Astrocyte (in vitro differentiated cells and primary cell): ENCODE measurements around the gene CARD19. TPM values are rescaled to one million over a fixed set of nuclear protein-coding genes. Genes with fewer than 3 reads are reported as not detected.

Source experiments
- DNase-seq: peaks from one replicate; pipeline ENCODE4 v3.0.0-alpha.2; 2010; ENCODE audit warnings: low read depth
- FAIRE-seq: peaks from 2 replicates; lab custom pipeline; 2011; peaks lifted over from hg19 to GRCh38; lab: Jason Lieb, UNC
- H2AFZ ChIP-seq: 2 replicates; pipeline ENCODE4 v1.6.0; 2012; ENCODE audit warnings: low read depth, low read length, inconsistent platforms
- H3K27ac ChIP-seq: 2 replicates; pipeline ENCODE4 v1.5.1; 2011; ENCODE audit warnings: low read depth, low read length, inconsistent platforms
- H3K27me3 ChIP-seq: 2 replicates; pipeline ENCODE4 v1.6.0; 2011; ENCODE audit warnings: low read length, inconsistent platforms; ENCODE audit not compliant: insufficient read depth
- H3K36me3 ChIP-seq: 2 replicates; pipeline ENCODE4 v1.5.1; 2011; ENCODE audit warnings: low read length, inconsistent platforms; ENCODE audit not compliant: insufficient read depth
- H3K4me1 ChIP-seq: 2 replicates; pipeline ENCODE4 v1.5.1; 2011; ENCODE audit warnings: low read length, inconsistent platforms; ENCODE audit not compliant: insufficient read depth
- H3K4me2 ChIP-seq: 2 replicates; pipeline ENCODE4 v1.6.0; 2012; ENCODE audit warnings: low read length, inconsistent platforms
- H3K4me3 ChIP-seq: 2 replicates; pipeline ENCODE4 v1.5.1; 2011; ENCODE audit warnings: low read depth, mild to moderate bottlenecking, low read length, inconsistent platforms; ENCODE audit not compliant: insufficient read depth
- H3K79me2 ChIP-seq: 2 replicates; pipeline ENCODE4 v1.6.0; 2012; ENCODE audit warnings: mild to moderate bottlenecking, low read length, inconsistent platforms; ENCODE audit not compliant: insufficient read depth
- H3K9ac ChIP-seq: 2 replicates; pipeline ENCODE4 v1.6.0; 2012; ENCODE audit warnings: mild to moderate bottlenecking, low read length, inconsistent platforms
- H3K9me3 ChIP-seq: 2 replicates; pipeline ENCODE4 v1.5.1; 2012; ENCODE audit warnings: low read depth, mild to moderate bottlenecking, low read length, inconsistent platforms; ENCODE audit not compliant: insufficient read depth
- H4K20me1 ChIP-seq: 2 replicates; pipeline ENCODE4 v1.6.0; 2012; ENCODE audit warnings: low read length, inconsistent platforms; ENCODE audit not compliant: insufficient read depth
- H3K27ac Mint-ChIP-seq: one replicate; pipeline ENCODE4 v1.8.0; 2021; ENCODE audit warnings: mild to moderate bottlenecking, mixed read lengths; ENCODE audit not compliant: unreplicated experiment
- H3K27me3 Mint-ChIP-seq: one replicate; pipeline ENCODE4 v1.8.0; 2021; ENCODE audit warnings: low read depth, mixed read lengths; ENCODE audit not compliant: unreplicated experiment
- H3K36me3 Mint-ChIP-seq: one replicate; pipeline ENCODE4 v1.8.0; 2021; ENCODE audit warnings: low read depth, mixed read lengths; ENCODE audit not compliant: unreplicated experiment
- H3K4me1 Mint-ChIP-seq: one replicate; pipeline ENCODE4 v1.8.0; 2021; ENCODE audit warnings: low read depth, mixed read lengths; ENCODE audit not compliant: unreplicated experiment
- H3K4me3 Mint-ChIP-seq: one replicate; pipeline ENCODE4 v1.8.0; 2021; ENCODE audit warnings: mild to moderate bottlenecking, moderate library complexity, mixed read lengths; ENCODE audit not compliant: unreplicated experiment
- H3K9me3 Mint-ChIP-seq: one replicate; pipeline ENCODE4 v1.8.0; 2021; ENCODE audit warnings: mild to moderate bottlenecking, mixed read lengths; ENCODE audit not compliant: unreplicated experiment
- EZH2 ChIP-seq: IDR thresholded peaks from 2 replicates; pipeline ENCODE4 v1.6.1; 2012; ENCODE audit warnings: mild to moderate bottlenecking, low read length, inconsistent platforms; ENCODE audit not compliant: insufficient read depth
- total RNA-seq: library from RNA; stranded (reverse); gene quantifications from 2 replicates; pipeline ENCODE4 v1.2.1, GENCODE V29; 2021
- TF ChIP-seq, protein P1 (sequence below): IDR thresholded peaks from 2 replicates; pipeline ENCODE4 v1.5.1; 2011; ENCODE audit warnings: low read depth, mild to moderate bottlenecking, inconsistent platforms, low read length, moderate library complexity; ENCODE audit not compliant: insufficient read depth

The CARD19 gene
- total RNA-seq, 1 donor from 2014 or later = 36.3 TPM

DNA sequence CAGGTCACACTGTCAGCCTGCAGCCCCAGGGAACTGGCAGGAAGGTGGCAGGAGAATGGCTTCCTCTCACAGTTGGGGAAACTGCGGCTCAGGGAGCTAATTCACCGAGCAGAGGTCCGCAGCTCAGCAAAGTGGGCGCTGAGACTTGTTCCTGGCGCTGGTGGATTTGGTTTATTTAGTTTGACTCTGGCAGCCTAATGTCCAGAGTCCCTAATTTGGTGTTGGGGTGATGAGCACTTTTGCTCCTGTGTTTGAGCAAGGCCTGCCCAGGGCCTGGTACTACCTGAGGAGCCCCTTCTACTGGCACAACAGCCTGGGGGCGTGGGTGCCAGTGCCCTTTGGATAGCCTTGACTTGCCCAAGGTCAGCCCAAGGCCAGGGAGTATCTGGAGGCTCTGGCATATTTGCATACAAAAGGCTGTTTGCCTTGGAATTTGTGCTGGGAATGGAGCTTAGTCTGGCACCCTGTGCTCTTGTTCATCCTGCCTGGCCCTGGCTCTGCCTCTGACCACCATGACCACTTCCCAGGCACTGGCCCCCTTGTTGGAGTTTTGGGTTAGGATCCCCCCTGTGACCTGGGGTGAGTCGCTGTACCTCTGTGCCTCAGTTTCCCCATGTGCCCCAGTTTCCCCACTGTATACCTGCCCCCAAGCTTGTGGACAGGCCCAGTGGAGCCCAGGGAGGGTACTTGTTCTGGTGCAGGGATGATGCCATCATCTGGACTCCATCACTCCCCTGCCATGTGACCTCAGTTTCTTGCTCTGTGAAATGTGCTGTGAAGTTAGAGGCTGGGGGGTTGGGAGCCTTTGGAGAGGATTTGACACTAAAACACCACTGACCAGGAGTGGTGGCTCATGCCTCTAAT lies 36.1 kb upstream of the CARD19 start:
- Histone ChIP-seq H2AFZ (no peak overlapping the region), H3K27me3 (no peaks in the 10 kb centered on the region), H3K36me3 (no peaks in the 10 kb centered on the region), H3K27ac (no peak overlapping the region), H3K4me1 (peaks cover 7% of the 10 kb centered on the region), H3K9ac (no peak overlapping the region), H4K20me1 (no peaks in the 10 kb centered on the region), H3K4me2 (no peak overlapping the region), H3K79me2 (no peaks in the 10 kb centered on the region), H3K9me3 (no peaks in the 10 kb centered on the region), H3K4me3 (no peak overlapping the region)
- H3K27me3 Mint-ChIP-seq = peaks cover 39% of the 10 kb centered on the region
- no peak overlapping the region for H3K27ac Mint-ChIP-seq
- FAIRE-seq (no peak), DNase-seq (no peak)
- TF ChIP-seq EZH2 = no peak
- TF ChIP-seq, protein P1, sequence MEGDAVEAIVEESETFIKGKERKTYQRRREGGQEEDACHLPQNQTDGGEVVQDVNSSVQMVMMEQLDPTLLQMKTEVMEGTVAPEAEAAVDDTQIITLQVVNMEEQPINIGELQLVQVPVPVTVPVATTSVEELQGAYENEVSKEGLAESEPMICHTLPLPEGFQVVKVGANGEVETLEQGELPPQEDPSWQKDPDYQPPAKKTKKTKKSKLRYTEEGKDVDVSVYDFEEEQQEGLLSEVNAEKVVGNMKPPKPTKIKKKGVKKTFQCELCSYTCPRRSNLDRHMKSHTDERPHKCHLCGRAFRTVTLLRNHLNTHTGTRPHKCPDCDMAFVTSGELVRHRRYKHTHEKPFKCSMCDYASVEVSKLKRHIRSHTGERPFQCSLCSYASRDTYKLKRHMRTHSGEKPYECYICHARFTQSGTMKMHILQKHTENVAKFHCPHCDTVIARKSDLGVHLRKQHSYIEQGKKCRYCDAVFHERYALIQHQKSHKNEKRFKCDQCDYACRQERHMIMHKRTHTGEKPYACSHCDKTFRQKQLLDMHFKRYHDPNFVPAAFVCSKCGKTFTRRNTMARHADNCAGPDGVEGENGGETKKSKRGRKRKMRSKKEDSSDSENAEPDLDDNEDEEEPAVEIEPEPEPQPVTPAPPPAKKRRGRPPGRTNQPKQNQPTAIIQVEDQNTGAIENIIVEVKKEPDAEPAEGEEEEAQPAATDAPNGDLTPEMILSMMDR = no peak
- H3K4me3 Mint-ChIP-seq = no peak overlapping the region
- no peaks in the 10 kb centered on the region for H3K4me1 Mint-ChIP-seq
- H3K9me3 Mint-ChIP-seq = no peaks in the 10 kb centered on the region
- H3K36me3 Mint-ChIP-seq = no peaks in the 10 kb centered on the region

DNA sequence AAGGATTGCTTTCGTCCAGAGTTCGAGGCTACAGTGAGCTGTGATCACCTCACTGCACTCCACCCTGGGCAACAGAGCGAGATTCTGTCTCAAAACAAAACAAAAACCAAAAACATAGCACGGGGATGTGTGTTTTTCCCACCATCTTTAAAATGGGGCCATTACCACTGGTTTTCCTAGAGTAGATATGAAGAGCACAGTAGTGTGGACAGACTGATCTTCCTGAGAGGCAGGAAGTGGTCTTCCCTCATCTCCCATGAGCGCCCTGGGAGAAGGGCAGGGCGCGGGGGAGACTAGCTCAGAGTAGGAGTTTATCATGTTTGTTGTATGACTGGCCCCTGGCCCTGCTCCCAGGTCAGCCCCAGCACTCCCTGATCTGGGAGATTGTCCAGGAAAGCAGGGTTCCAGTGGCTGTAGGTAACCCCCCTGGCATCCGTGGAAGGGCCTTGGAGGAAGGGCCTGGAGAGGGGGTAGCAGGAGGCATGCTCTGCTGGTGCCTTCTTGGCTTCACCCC lies 35.2 kb upstream of the CARD19 start:
- no peaks in the 10 kb centered on the region for H3K36me3 Mint-ChIP-seq

More for the DNA sequence above, 35.2 kb upstream of the CARD19 start:
- no peaks in the 10 kb centered on the region for H3K9me3 ChIP-seq
- Mint-ChIP-seq H3K4me3 (no peak overlapping the region), H3K27ac (no peak overlapping the region), H3K4me1 (no peaks in the 10 kb centered on the region), H3K27me3 (peaks cover 40% of the 10 kb centered on the region), H3K9me3 (no peaks in the 10 kb centered on the region)
- DNase-seq = peak; percentile 43
- H3K79me2 ChIP-seq = no peaks in the 10 kb centered on the region
- FAIRE-seq = no peak
- no peak overlapping the region for H3K4me3 ChIP-seq
- no peak overlapping the region for H2AFZ ChIP-seq
- TF ChIP-seq, protein P1 = no peak
- TF ChIP-seq EZH2 = no peak
- H3K9ac ChIP-seq = no peak overlapping the region
- H4K20me1 ChIP-seq = no peaks in the 10 kb centered on the region
- no peaks in the 10 kb centered on the region for H3K36me3 ChIP-seq
- no peak overlapping the region for H3K27ac ChIP-seq
- H3K4me1 ChIP-seq = peaks cover 7% of the 10 kb centered on the region
- peak overlapping the region; percentile 27 for H3K4me2 ChIP-seq
- H3K27me3 ChIP-seq = peaks cover 2% of the 10 kb centered on the region
